Islet precursor cell (in vitro differentiated cells): Measurements from ENCODE around the gene NUTM2D.
"Not testable (repeated sequence)": the region's sequence is repeated elsewhere in the genome, so short reads cannot be mapped to it uniquely, and the experiment has no call there.

Source experiments
- DNase-seq: peaks from one replicate; pipeline ENCODE4 v3.0.0-alpha.2; 2018

NUTM2D gene

DNA sequence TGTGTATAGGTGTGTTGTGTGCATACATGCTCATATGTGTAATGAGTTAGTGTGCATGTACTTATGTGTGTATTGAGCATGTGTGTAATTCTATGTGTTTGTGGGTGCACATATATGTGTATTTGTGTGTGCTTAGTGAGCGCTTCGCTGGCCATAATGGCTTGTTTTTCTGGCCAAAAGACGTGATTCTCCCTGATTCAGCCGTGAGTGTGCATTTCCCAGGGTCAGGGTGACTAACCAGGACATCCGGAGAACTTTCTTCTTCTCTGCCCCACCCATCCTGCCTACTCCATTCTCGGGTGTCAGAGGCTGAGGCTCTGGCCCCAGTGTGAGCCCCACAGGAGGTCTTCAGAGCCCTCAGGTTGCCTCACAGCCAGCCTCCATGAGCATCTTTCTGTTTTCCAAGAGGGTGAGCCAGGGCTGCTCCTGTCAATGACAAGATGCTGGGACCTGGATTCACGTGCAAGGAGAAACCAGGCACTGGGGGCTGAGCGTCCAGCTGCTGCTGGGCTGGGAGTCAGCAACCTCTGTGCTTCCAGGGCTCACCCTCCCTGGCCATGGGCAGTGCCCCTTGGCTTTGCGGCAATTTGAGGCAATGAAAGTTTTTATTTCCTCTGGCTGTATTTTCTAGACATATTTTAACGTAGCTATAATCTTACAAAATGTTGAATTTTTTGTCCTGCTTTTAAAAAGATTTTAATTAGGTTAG, 25.8 kb downstream of the NUTM2D start:
- DNase-seq, result not testable (repeated sequence)

- not testable (repeated sequence) for DNase-seq
These were observed 26.7 kb downstream of the NUTM2D start for GRCh38 chr10:87384283-87384682.

GRCh38 chr10:87385762-87386360, 28.3 kb downstream of the NUTM2D start:
- not testable (repeated sequence) for DNase-seq

DNA sequence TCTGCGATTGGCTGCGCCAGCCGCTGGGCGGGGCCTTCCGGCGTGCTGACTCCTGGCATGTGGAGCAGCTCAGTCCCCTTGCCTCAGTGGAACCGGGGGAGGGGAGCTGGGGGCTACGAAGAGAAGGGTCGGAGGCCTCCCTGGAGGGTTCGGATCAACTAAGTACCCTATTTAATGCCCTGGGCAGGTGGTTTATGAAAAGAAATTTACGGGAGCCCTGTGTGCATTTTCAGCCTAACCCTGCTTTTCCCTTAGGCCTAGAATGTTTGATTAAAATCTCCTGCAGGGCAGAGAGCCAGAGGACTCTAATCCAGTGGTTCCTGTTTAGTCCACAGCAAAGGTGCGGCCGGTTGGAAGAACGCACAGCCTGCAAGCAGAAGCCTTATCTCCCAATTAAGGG, 33.8 kb downstream of the NUTM2D start:
- not testable (repeated sequence) for DNase-seq

DNA sequence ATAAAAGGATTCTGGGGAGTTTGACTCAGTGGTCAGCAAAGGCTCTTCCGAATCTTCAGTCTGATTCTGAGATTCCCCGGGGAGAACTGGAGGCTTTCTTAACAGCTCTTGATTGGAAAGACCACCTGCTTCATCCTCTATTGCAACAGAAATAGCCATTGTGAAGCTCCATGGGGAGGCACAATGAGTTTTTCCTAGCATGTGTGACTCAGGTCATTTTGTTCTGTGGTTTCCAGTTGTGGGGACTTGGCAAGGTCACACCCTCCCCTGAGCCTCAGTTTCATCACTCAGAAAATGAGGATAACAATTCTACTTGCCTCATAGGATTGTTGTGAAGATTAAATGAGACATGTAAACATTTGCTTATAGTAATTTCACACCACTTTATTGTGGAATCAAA, 38.7 kb downstream of the NUTM2D start:
- DNase-seq, result not testable (repeated sequence)

GRCh38 chr10:87398436-87398835, 40.9 kb downstream of the NUTM2D start:
- DNase-seq, result not testable (repeated sequence)

DNA sequence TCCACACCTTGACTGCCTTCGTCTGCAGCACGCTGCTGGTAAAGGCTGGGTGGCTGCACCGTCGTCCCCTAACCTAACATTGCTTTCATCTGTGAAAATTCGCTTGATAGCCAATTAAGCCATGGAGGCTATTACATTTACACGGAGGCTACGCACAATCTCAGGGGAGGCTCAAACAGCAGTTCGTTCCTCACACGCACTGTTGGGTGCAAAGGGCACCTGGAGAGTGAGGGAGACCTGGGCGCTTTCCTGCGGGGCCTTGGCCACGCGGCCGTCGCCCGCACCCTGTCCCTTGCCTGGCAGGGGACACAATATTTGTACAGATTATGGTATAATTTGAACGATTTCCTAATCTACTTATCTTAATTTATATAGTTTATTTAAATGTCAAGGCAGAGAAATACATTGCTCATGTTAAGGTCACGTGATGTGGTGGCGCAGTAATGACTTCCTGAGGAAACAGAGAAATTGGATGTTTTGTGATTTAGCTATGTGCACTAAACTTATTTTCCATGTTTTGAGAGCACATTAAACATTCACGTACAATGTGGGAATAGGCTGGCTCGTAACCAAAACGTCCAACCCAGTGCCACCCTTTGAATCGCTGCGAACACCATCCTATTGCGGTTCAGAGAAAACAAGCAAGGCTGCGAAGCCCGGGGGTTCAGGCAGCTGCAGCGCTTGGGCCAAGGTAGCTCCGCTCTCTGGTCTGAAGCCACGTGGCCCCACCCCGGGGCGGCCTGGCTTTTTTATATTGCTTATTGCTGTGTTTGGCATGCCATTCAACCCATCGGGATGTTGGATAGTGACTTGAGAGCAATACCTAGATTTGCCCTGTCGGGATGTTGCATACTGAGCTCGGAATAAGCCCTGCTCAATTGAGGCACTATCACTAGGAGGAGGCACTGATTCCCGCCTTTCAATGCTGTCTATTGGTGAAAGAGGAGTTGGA, 50.2 kb downstream of the NUTM2D start:
- not testable (repeated sequence) for DNase-seq

DNA sequence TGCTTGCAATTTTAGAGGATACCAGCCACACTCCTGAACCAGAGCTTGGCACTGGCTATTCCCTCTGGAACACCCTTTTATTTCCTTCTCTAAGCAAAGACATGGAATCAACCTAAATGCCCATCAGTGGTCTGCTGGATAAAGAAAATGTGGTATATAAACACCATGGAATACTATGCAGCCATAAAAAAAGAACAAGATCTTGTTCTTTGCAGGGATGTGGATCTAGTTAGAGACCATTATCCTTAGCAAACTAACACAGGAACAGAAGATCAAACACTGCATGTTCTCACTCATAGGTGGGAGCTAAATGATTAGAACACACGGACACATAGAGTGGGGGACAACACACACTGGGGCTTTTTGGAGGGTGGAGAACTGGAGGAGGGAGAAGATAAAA, 56.4 kb downstream of the NUTM2D start:
- DNase-seq, result not testable (repeated sequence)
